K562 (cell line): ENCODE data around the gene ICAM3. TPM values are rescaled to one million over a fixed set of nuclear protein-coding genes. Genes with fewer than 3 reads are reported as not detected.

Experiments
- ATAC-seq: fragments of 200-7000 bp; cut with Tn5 transposase; 3 replicates; pipeline ENCODE4 v1.9.1; 2020; ENCODE audit warnings: moderate library complexity
- Bru-seq: library from RNA; stranded (reverse); fragments of 400-500 nt; gene quantifications from one replicate; lab custom pipeline; 2021; lab: Mats Ljungman, UMichigan
- BruChase-seq, 2 experiments: library from RNA; stranded (reverse); fragments of 400-500 nt; gene quantifications; one replicate each; lab custom pipeline; 2021; lab: Mats Ljungman, UMichigan
- BruUV-seq: library from RNA; stranded (reverse); fragments of 400-500 nt; replicated peaks from 2 replicates; lab custom pipeline; 2021; lab: Mats Ljungman, UMichigan
- CTCF ChIA-PET: fragments of 300-600 bp; formaldehyde crosslinking; extraction: SDS; loops from one replicate; lab custom pipeline; 2021; ENCODE audit warnings: low intra/inter-chr PET ratio; lab: Yijun Ruan, JAX
- POLR2A ChIA-PET: fragments of 300-600, 350-650 bp; sonication (Branson Sonifier 250); formaldehyde crosslinking; extraction: SDS; loops from one replicate; lab custom pipeline; 2021; ENCODE audit warnings: antibody characterized with exemption, inconsistent platforms; lab: Yijun Ruan, JAX
- DNase-seq, 4 experiments: peaks; one replicate each; pipeline versions ENCODE4 v3.0.0 to v3.0.0-alpha.2; 2011 to 2018; ENCODE audit warnings: low spot score in 3 of 4, mixed read lengths in 3 of 4; ENCODE audit errors: extremely low read depth in 1 of 4
- FAIRE-seq: peaks from 2 replicates; lab custom pipeline; 2011; peaks lifted over from hg19 to GRCh38; lab: Jason Lieb, UNC
- H2AFZ ChIP-seq: 2 replicates; pipeline ENCODE4 v1.6.0; 2011; ENCODE audit warnings: low read depth, low read length, control low read depth, inconsistent platforms
- H3K27ac ChIP-seq: fragments of 200-600 bp; 3 replicates; pipeline ENCODE4 v1.8.0; 2011; ENCODE audit warnings: low read depth, mild to moderate bottlenecking, control low read depth, inconsistent platforms, low read length, moderate library complexity, mixed read lengths; ENCODE audit errors: extremely low read depth
- H3K27me3 ChIP-seq, 2 experiments: fragments of 300-600 bp in 1 of 2; 2 replicates in 1 of 2; 3 replicates in 1 of 2; pipeline versions ENCODE4 v1.6.0 to v1.8.0; 2011; ENCODE audit warnings: inconsistent platforms in 2 of 2, low read length in 2 of 2, mild to moderate bottlenecking in 1 of 2, mixed read lengths in 1 of 2, moderate library complexity in 1 of 2; ENCODE audit not compliant: control insufficient read depth in 2 of 2, insufficient read depth in 2 of 2
- H3K36me3 ChIP-seq: fragments of 300-600 bp; 3 replicates; pipeline ENCODE4 v1.8.0; 2011; ENCODE audit warnings: mild to moderate bottlenecking, low read length, inconsistent platforms; ENCODE audit not compliant: control insufficient read depth, insufficient read depth
- H3K4me1 ChIP-seq, 2 experiments: fragments of 200-600 bp in 1 of 2; replicated peaks in 1 of 2; 2 replicates in 1 of 2; 3 replicates in 1 of 2; pipeline versions ENCODE4 v1.5.1 to v1.8.0; 2011; ENCODE audit warnings: inconsistent platforms in 2 of 2, low read length in 2 of 2, mild to moderate bottlenecking in 1 of 2, mixed read lengths in 1 of 2, moderate library complexity in 1 of 2; ENCODE audit not compliant: control insufficient read depth in 2 of 2, insufficient read depth in 2 of 2
- H3K4me2 ChIP-seq: 2 replicates; pipeline ENCODE4 v1.6.1; 2011; ENCODE audit warnings: low read length, control low read depth, inconsistent platforms, mixed read lengths; ENCODE audit not compliant: insufficient read depth
- H3K4me3 ChIP-seq: fragments of 200-600 bp; sonication (generic), shearing (Covaris generic); 2 replicates; pipeline ENCODE4 v1.5.1; 2016; ENCODE audit warnings: control low read depth, inconsistent platforms
- H3K79me2 ChIP-seq: fragments of 200-600 bp; 3 replicates; pipeline ENCODE4 v1.8.0; 2011; ENCODE audit warnings: low read length, inconsistent platforms; ENCODE audit not compliant: control insufficient read depth, insufficient read depth
- H3K9ac ChIP-seq, 2 experiments: 2 replicates each; pipeline versions ENCODE4 v1.6.0 to v1.6.1; 2011; ENCODE audit warnings: low read depth in 2 of 2, low read length in 2 of 2, control low read depth in 1 of 2, inconsistent platforms in 1 of 2, mild to moderate bottlenecking in 1 of 2, mixed read lengths in 1 of 2; ENCODE audit not compliant: insufficient read depth in 1 of 2
- H3K9me1 ChIP-seq: one replicate; pipeline ENCODE4 v1.6.0; 2011; ENCODE audit warnings: inconsistent platforms, mild to moderate bottlenecking, low read length, moderate library complexity; ENCODE audit not compliant: control insufficient read depth, insufficient read depth
- H3K9me3 ChIP-seq: replicated peaks from 2 replicates; pipeline ENCODE4 v1.5.1; 2011; ENCODE audit warnings: low read depth, low read length, inconsistent platforms; ENCODE audit not compliant: control insufficient read depth, insufficient read depth
- H4K20me1 ChIP-seq: replicated peaks from 2 replicates; pipeline ENCODE4 v1.6.1; 2011; ENCODE audit warnings: low read length, inconsistent platforms, mixed read lengths; ENCODE audit not compliant: control insufficient read depth, insufficient read depth
- ARID3A ChIP-seq: IDR thresholded peaks from 2 replicates; pipeline ENCODE4 v1.6.1; 2012; ENCODE audit warnings: low read depth, low read length, improper control_type of control experiment, borderline replicate concordance
- BCOR ChIP-seq: fragments of 450-650 bp; IDR thresholded peaks from 2 replicates; pipeline ENCODE4 v1.6.1; 2016
- CEBPZ ChIP-seq: fragments of 150-350 bp; IDR thresholded peaks from 2 replicates; pipeline ENCODE4 v1.6.1; 2014; ENCODE audit warnings: low read depth, mild to moderate bottlenecking, low read length, borderline replicate concordance
- ZMIZ1 ChIP-seq, 2 experiments: fragments of 150-350 bp in 1 of 2; IDR thresholded peaks; 2 replicates each; pipeline ENCODE4 v1.6.1; 2012 to 2016; ENCODE audit warnings: low read depth in 2 of 2, low read length in 2 of 2, mild to moderate bottlenecking in 1 of 2, moderate library complexity in 1 of 2
- WGBS: fragments of 100-300 bp; shearing (Covaris generic); methylation state at CpG from one replicate; pipeline ENCODE4 v1.1.6; 2016; ENCODE audit warnings: low coverage, mixed read lengths; ENCODE audit not compliant: insufficient coverage; ENCODE audit errors: missing lambda C conversion rate; 5-methylcytosine and 5-hydroxymethylcytosine counted together
- in situ Hi-C: fragments of 300-500 bp; cut with MboI; formaldehyde crosslinking; loops from 4 replicates; pipeline ENCODE4 v1.15.0; 2018; ENCODE audit warnings: inconsistent platforms, mixed read lengths
- intact Hi-C: fragments of 100-400 bp; cut with micrococcal nuclease; formaldehyde crosslinking; loops from 2 replicates; pipeline ENCODE4 v1.14.2; 2022
- long read RNA-seq, 3 experiments: library from polyadenylated mRNA in 2 of 3; library from RNA in 1 of 3; unstranded in 2 of 3; stranded (forward) in 1 of 3; transcript quantifications; one replicate each; pipeline ENCODE4 v2.0.0, GENCODE V29; 2019 to 2022
- polyA minus RNA-seq, 3 experiments: library from RNA; depleted of rRNA, polyadenylated mRNA; stranded (reverse); fragments of >200 nt; gene quantifications; 2 replicates each; pipeline ENCODE4 v1.2.3, GENCODE V29; 2011
- polyA plus RNA-seq, 8 experiments: library from polyadenylated mRNA; depleted of rRNA in 4 of 8; stranded (reverse) in 5 of 8; unstranded in 3 of 8; fragments of >200 nt; fragmentation: Nextera tagmentation in 2 of 8; fragmentation: Illumina TruSeq in 1 of 8; extraction: Ambion mirVana in 2 of 8; extraction: Trizol in 1 of 8; gene quantifications; 2 replicates each; pipeline versions ENCODE4 v1.2.1 to v1.2.3, GENCODE V29; 2011 to 2014; ENCODE audit warnings: inconsistent platforms in 1 of 8, missing spikeins in 1 of 8
- total RNA-seq, 7 experiments: library from RNA; depleted of rRNA in 6 of 7; stranded (reverse); fragments of >200 nt in 6 of 7; fragmentation: Illumina TruSeq in 2 of 7; extraction: Trizol in 2 of 7; gene quantifications; 2 replicates each; pipeline versions ENCODE4 v1.2.1 to v1.2.3, GENCODE V29; 2011 to 2021; ENCODE audit warnings: low replicate concordance in 1 of 7

The ICAM3 gene
- total RNA-seq (2011; cell fraction: chromatin; rRNA removed; ENCODE audit: low replicate concordance) = 3.1 and 13.6 TPM in 2 replicates
- 13.3 and 15.5 TPM in 2 replicates for total RNA-seq (2011; cell fraction: nucleolus; rRNA removed)
- total RNA-seq (2011; cell fraction: nucleoplasm; rRNA removed) = 8.9 and 10.7 TPM in 2 replicates
- total RNA-seq (2014; rRNA removed) = 28.6 and 33.1 TPM in 2 replicates
- 12.0 and 21.3 TPM in 2 replicates for total RNA-seq (2014; rRNA removed; fragmentation: Illumina TruSeq; extraction: Trizol)
- 27.8 TPM in 2 replicates for total RNA-seq (2015; rRNA removed; fragmentation: Illumina TruSeq; extraction: Trizol)
- total RNA-seq (2021) = 39.5 and 42.2 TPM in 2 replicates
- polyA plus RNA-seq (2011; rRNA removed) = 24.2 and 25.2 TPM in 2 replicates
- 24.7 and 48.2 TPM in 2 replicates for polyA plus RNA-seq (2011; cell fraction: cytosol; rRNA removed)
- 13.6 and 14.4 TPM in 2 replicates for polyA plus RNA-seq (2011; cell fraction: nucleus; rRNA removed)
- polyA plus RNA-seq (2012) = 15.9 and 42.8 TPM in 2 replicates
- 21.4 and 22.2 TPM in 2 replicates for polyA plus RNA-seq (2014; fragmentation: Illumina TruSeq; extraction: Trizol)
- 10 to 100 TPM in 1 of 2 experiments, 1 to 10 TPM in 1; 6.5 to 10.8 TPM for polyA plus RNA-seq (2014; fragmentation: Nextera tagmentation; extraction: Ambion mirVana)
- polyA plus RNA-seq (2014; rRNA removed) = 29.7 and 31.1 TPM in 2 replicates
- polyA minus RNA-seq (2011; rRNA and poly(A)+ RNA removed) = 8.3 and 11.0 TPM in 2 replicates
- polyA minus RNA-seq (2011; cell fraction: cytosol; rRNA and poly(A)+ RNA removed) = 18.0 and 18.9 TPM in 2 replicates
- polyA minus RNA-seq (2011; cell fraction: nucleus; rRNA and poly(A)+ RNA removed) = 4.7 and 5.1 TPM in 2 replicates
- percentile 51 among the genes with signal in this experiment for Bru-seq, nascent RNA
- percentile 49 among the genes with signal in this experiment for BruChase-seq, experiment 1, labeled RNA remaining after a 2-hour chase
- BruChase-seq, experiment 2, labeled RNA remaining after a 6-hour chase = percentile 52 among the genes with signal in this experiment
- long read RNA-seq, experiment 1, partial matches to known transcripts = 45 of 52 reads
- long read RNA-seq, experiment 1, other reads (novel, unspliced or antisense) = 7 of 52 reads
- long read RNA-seq, experiment 2, partial matches to known transcripts = 40 of 42 reads
- long read RNA-seq, experiment 2, other reads (novel, unspliced or antisense) = 2 of 42 reads
- long read RNA-seq, experiment 3, partial matches to known transcripts = 30 of 31 reads
- long read RNA-seq, experiment 3, other reads (novel, unspliced or antisense) = 1 of 31 reads

- no peak within 1 kb of the TSS for H3K4me3 ChIP-seq
- ChIA-PET CTCF (no interaction called here), POLR2A (no interaction called here)
- no peaks in the 10 kb centered on the region for H3K36me3 ChIP-seq
- DNase-seq (no peak), ATAC-seq (no peak), FAIRE-seq (no peak)
- H3K9me3 ChIP-seq = no peaks in the 10 kb centered on the region
- WGBS = 50% methylated on average over 13 of the region's 14 CpGs
- no peak within 1 kb of the TSS; the same call in 2 of the 3 replicates for H3K27ac ChIP-seq
- no peaks in the 10 kb centered on the region for H3K9me1 ChIP-seq
- H3K27me3 ChIP-seq = no peaks in the 10 kb centered on the region
- no peaks in the 10 kb centered on the region for H4K20me1 ChIP-seq
- peak within 1 kb of the TSS in 1 of 2 experiments; percentile 78; a peak in 2 of 4 replicates for H3K9ac ChIP-seq
- BruUV-seq = no TSS peak
- in situ Hi-C loops (no loop called here), intact Hi-C loops (no loop called here)
- H2AFZ ChIP-seq = no peak within 1 kb of the TSS; the same call in 1 of the 2 replicates
- no peak within 1 kb of the TSS for H3K4me2 ChIP-seq
- peaks cover 12% of the 10 kb centered on the region for H3K79me2 ChIP-seq
- peaks cover 8 to 26% of the 10 kb centered on the region in 2 experiments; a peak in 4 of 5 replicates for H3K4me1 ChIP-seq
- TF ChIP-seq BCOR = 0 out of 2 replicates have a peak, but pooled peaks have one; percentile 3
- no peak for TF ChIP-seq ZMIZ1 (IDR thresholded peaks at IDR 0.05; ENCODE audit: low read depth in 2 of 2, low read length in 2 of 2)
- TF ChIP-seq CEBPZ = no peak
- TF ChIP-seq ARID3A = no peak
These were observed at the start of gene ICAM3 for GRCh38 chr19:10339380-10339960. Gene ICAM3, minus strand, starts transcription at chr19:10339624. Its CDS starts 10 bp downstream, at chr19:10339614.
